Neuronal stem cell (in vitro differentiated cells): ENCODE measurements around the gene FLCN.

Experiments
- DNase-seq: peaks from one replicate; pipeline ENCODE4 v3.0.0-alpha.2; 2013; ENCODE audit warnings: low spot score
- H2AFZ ChIP-seq: one replicate; pipeline ENCODE4 v1.6.1; 2013; ENCODE audit warnings: mild to moderate bottlenecking, low read length, inconsistent platforms
- H2AK5ac ChIP-seq: 2 replicates; pipeline ENCODE4 v1.6.1; 2013; ENCODE audit warnings: low read depth, mild to moderate bottlenecking, inconsistent platforms, low read length, moderate library complexity, mixed read lengths
- H2BK120ac ChIP-seq: 2 replicates; pipeline ENCODE4 v1.6.1; 2013; ENCODE audit warnings: low read depth, mild to moderate bottlenecking, inconsistent platforms, low read length, moderate library complexity, mixed read lengths
- H2BK12ac ChIP-seq: one replicate; pipeline ENCODE4 v1.6.1; 2013; ENCODE audit warnings: low read length, inconsistent platforms
- H2BK15ac ChIP-seq: 2 replicates; pipeline ENCODE4 v1.6.1; 2013; ENCODE audit warnings: mild to moderate bottlenecking, low read length, inconsistent platforms, mixed read lengths
- H2BK5ac ChIP-seq: one replicate; pipeline ENCODE4 v1.6.1; 2013; ENCODE audit warnings: inconsistent platforms, mild to moderate bottlenecking, low read length, moderate library complexity
- H3K14ac ChIP-seq: one replicate; pipeline ENCODE4 v1.6.1; 2013; ENCODE audit warnings: low read length, inconsistent platforms
- H3K18ac ChIP-seq: 2 replicates; pipeline ENCODE4 v1.6.1; 2013; ENCODE audit warnings: low read length, inconsistent platforms
- H3K23ac ChIP-seq: 2 replicates; pipeline ENCODE4 v1.6.1; 2013; ENCODE audit warnings: low read depth, mild to moderate bottlenecking, mixed read lengths, low read length, inconsistent platforms; ENCODE audit not compliant: poor library complexity
- H3K27ac ChIP-seq: replicated peaks from 3 replicates; pipeline ENCODE4 v1.5.1; 2013; ENCODE audit warnings: low read length, inconsistent platforms
- H3K27me3 ChIP-seq, 3 experiments: 2 replicates each; pipeline ENCODE4 v1.6.1; 2013; ENCODE audit warnings: low read length in 3 of 3, mild to moderate bottlenecking in 2 of 3, inconsistent platforms in 1 of 3, low read depth in 1 of 3, mixed read lengths in 1 of 3, moderate library complexity in 1 of 3; ENCODE audit not compliant: control insufficient read depth in 3 of 3, insufficient read depth in 3 of 3
- H3K36me3 ChIP-seq, 2 donors: replicated peaks in 1 of 2; 2 replicates each; pipeline ENCODE4 v1.6.1; 2013; ENCODE audit warnings: low read length in 2 of 2; ENCODE audit not compliant: control insufficient read depth in 2 of 2, insufficient read depth in 2 of 2
- H3K4ac ChIP-seq: 2 replicates; pipeline ENCODE4 v1.6.1; 2013; ENCODE audit warnings: inconsistent platforms, mild to moderate bottlenecking, low read length, moderate library complexity
- H3K4me1 ChIP-seq, 2 donors: 1 replicate in 1 of 2; 2 replicates in 1 of 2; pipeline ENCODE4 v1.6.1; 2013; ENCODE audit warnings: low read length in 2 of 2, low read depth in 1 of 2; ENCODE audit not compliant: control insufficient read depth in 2 of 2, insufficient read depth in 1 of 2
- H3K4me2 ChIP-seq: one replicate; pipeline ENCODE4 v1.6.1; 2013; ENCODE audit warnings: mild to moderate bottlenecking, low read length, inconsistent platforms; ENCODE audit not compliant: insufficient read depth, poor library complexity, severe bottlenecking
- H3K4me3 ChIP-seq, 2 donors: 2 replicates each; pipeline ENCODE4 v1.5.1; 2013; ENCODE audit warnings: low read length in 2 of 2, mild to moderate bottlenecking in 2 of 2, inconsistent platforms in 1 of 2, moderate library complexity in 1 of 2
- H3K79me1 ChIP-seq: one replicate; pipeline ENCODE4 v1.6.1; 2013; ENCODE audit warnings: low read depth, mild to moderate bottlenecking, inconsistent platforms, low read length, moderate library complexity
- H3K9ac ChIP-seq: one replicate; pipeline ENCODE4 v1.6.1; 2013; ENCODE audit warnings: mild to moderate bottlenecking, low read depth, low read length, inconsistent platforms; ENCODE audit not compliant: poor library complexity
- H3K9me3 ChIP-seq, 2 donors: replicated peaks in 1 of 2; 2 replicates each; pipeline versions ENCODE3 to v1.6.1; 2013; ENCODE audit warnings: low read length in 2 of 2, mild to moderate bottlenecking in 2 of 2, inconsistent platforms in 1 of 2, low read depth in 1 of 2, mixed read lengths in 1 of 2, moderate library complexity in 1 of 2; ENCODE audit not compliant: control insufficient read depth in 2 of 2, insufficient read depth in 1 of 2
- H4K8ac ChIP-seq: one replicate; pipeline ENCODE4 v1.6.1; 2013; ENCODE audit warnings: low read depth, mild to moderate bottlenecking, inconsistent platforms, low read length, moderate library complexity
- H4K91ac ChIP-seq: one replicate; pipeline ENCODE4 v1.6.1; 2013; ENCODE audit warnings: low read length, low read depth, mild to moderate bottlenecking, inconsistent platforms; ENCODE audit not compliant: poor library complexity
- WGBS, 2 donors: extraction: QIAGEN DNeasy Blood & Tissue Kit; methylation state at CpG; one replicate each; pipeline ENCODE4 v1.1.7; 2013; ENCODE audit warnings: missing lambda C conversion rate in 2 of 2, mixed read lengths in 1 of 2; ENCODE audit not compliant: insufficient read length in 2 of 2, insufficient replicate concordance in 1 of 2; ENCODE audit errors: extremely low coverage in 2 of 2; 5-methylcytosine and 5-hydroxymethylcytosine counted together

The FLCN gene

DNA sequence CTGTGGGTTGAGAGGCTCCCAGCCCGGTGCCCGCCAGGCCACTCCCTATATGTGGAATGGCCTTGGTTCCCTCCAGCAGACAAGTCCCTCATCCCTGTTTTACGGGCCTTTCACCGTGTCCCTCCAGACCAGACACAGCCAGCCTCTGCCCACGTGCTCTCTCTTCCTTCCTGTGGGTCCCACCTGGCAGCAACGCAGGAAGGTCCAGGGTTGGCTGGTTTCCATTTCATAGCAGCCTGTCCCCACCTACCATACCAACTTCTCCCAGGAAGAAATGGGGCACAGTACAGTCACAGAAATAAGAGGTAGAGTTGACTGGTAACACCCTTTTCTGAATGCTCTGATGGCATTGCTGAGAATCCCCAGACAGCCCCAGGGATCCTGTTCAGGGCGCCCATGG lies 65.8 kb downstream of the FLCN start:
- Histone ChIP-seq H3K18ac (peak overlapping the region; percentile 51), H3K9me3 (no peaks in the 10 kb centered on the region), H3K4ac (no peak overlapping the region), H2BK12ac (no peak overlapping the region), H4K91ac (no peak overlapping the region), H2BK15ac (no peak overlapping the region), H2AK5ac (no peak overlapping the region), H3K9ac (no peak overlapping the region), H3K14ac (no peak overlapping the region), H3K4me1 (peaks cover 6 to 16% of the 10 kb centered on the region in 2 donors), H3K23ac (peak overlapping the region; percentile 67), H3K27ac (no peak overlapping the region), H2BK5ac (no peak overlapping the region), H2AFZ (no peak overlapping the region), H3K4me3 (no peak overlapping the region), H4K8ac (no peak overlapping the region), H3K79me1 (peaks cover 2% of the 10 kb centered on the region), H2BK120ac (no peak overlapping the region), H3K4me2 (no peak overlapping the region), H3K27me3 (no peaks in the 10 kb centered on the region), H3K36me3 (peaks cover 41 to 91% of the 10 kb centered on the region in 2 donors)
- WGBS, 2 donors, result no CpG with 5 or more reads among the region's 7 CpGs
- DNase-seq, result no peak

DNA sequence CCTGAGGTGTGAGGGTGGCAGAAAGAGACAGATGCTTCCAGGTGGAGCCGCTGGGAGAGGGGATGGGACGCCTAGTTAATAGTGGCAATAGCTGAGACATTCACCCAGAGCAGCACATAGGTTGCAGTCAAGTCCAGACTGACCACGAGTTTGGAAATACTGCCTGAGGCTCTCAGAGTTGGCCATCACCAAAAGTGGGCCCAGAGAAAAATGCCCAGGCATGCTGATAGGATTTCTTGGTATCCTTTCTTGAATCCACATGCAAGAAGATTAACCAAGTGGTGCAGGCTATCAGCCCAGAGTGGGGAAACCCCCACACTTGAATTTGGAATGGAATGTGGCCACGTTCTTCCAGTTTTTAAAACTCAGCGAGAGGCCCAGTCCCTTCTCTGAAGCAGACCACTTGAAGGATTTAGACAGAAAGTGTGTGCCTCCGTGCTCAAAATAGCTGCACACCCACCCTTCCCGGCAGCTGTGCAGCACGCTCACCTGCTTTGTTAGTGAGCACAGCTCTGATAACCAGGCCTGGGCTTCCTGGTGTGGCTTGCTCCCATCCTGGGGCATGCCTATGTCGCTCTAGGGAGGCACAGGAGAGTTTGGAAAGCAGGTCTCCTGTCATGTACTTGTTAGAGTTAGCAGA lies 66.5 kb downstream of the FLCN start:
- Histone ChIP-seq H4K8ac (no peak overlapping the region), H4K91ac (no peak overlapping the region), H3K18ac (no peak overlapping the region), H2BK5ac (no peak overlapping the region), H3K4me1 (peaks cover 6 to 16% of the 10 kb centered on the region in 2 donors), H3K4ac (no peak overlapping the region), H3K9ac (no peak overlapping the region), H3K36me3 (peaks cover 40 to 91% of the 10 kb centered on the region in 2 donors), H2AFZ (no peak overlapping the region), H2AK5ac (no peak overlapping the region), H2BK12ac (no peak overlapping the region), H3K23ac (no peak overlapping the region), H3K79me1 (peaks cover 2% of the 10 kb centered on the region), H2BK120ac (no peak overlapping the region), H3K4me3 (no peak overlapping the region), H3K14ac (no peak overlapping the region), H2BK15ac (no peak overlapping the region), H3K27me3 (no peaks in the 10 kb centered on the region), H3K9me3 (no peaks in the 10 kb centered on the region), H3K27ac (no peak overlapping the region), H3K4me2 (no peak overlapping the region)
- DNase-seq, result no peak
- WGBS, 2 donors, result no CpG with 5 or more reads among the region's 9 CpGs

DNA sequence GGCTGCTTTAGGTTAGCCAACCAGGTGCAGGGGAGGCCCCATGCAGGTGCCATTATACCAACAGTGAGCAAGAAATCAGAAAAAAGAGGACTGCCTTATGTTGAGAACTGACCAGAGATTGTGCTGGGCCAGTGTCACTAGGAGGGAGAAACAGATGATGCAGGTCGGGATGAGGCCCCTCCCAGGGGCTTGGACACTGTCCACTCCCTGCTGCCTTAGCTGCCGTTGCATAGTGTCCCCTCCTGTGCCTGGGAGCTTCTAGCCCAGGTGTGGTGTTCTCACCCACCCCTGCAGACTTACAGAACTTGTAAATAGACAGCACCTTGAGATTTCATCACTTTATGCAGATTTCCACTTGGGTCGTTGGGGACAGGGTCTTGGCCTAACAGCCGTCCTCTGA lies 67.6 kb downstream of the FLCN start:
- no peak overlapping the region for H3K4me2 ChIP-seq
- H2BK12ac ChIP-seq, result no peak overlapping the region
- no peak for DNase-seq

DNA sequence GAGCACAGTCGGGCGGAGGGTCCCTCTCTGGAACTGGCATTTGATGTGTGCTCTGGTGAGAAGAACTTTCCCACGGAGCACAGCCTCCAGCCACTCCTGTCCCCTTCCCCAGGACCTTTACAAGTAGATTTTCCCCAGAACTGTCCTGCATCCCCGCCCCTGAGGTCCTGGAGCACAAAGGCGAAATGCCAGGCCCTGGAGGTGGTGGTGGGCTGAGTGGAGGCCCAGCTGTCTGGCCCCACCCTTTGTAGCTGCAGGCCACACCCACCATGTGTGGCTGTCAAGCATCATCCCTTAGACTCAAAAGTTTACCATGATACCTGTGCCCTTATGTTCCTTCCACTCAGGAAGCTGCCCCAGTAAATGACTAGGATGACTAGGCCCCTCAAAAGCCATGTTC lies 68.6 kb downstream of the FLCN start:
- H3K79me1 ChIP-seq, result peaks cover 2% of the 10 kb centered on the region
- peaks cover 0 to 2% of the 10 kb centered on the region in 2 donors for H3K9me3 ChIP-seq
- H3K14ac ChIP-seq, result no peak overlapping the region
- no peak overlapping the region for H3K18ac ChIP-seq
- H3K4me2 ChIP-seq, result no peak overlapping the region
- no peak overlapping the region for H2BK12ac ChIP-seq
- no peak overlapping the region for H2AFZ ChIP-seq
- no peak overlapping the region for H4K91ac ChIP-seq
- no peak overlapping the region for H3K23ac ChIP-seq
- peaks cover 7 to 16% of the 10 kb centered on the region in 2 donors for H3K4me1 ChIP-seq
- no CpG with 5 or more reads among the region's 5 CpGs for whole genome bisulfite sequencing, 2 donors
- no peak overlapping the region for H4K8ac ChIP-seq
- H3K36me3 ChIP-seq, result peaks cover 39 to 92% of the 10 kb centered on the region in 2 donors
- no peak overlapping the region for H3K4ac ChIP-seq
- no peak overlapping the region for H3K4me3 ChIP-seq
- H2BK15ac ChIP-seq, result no peak overlapping the region
- H3K27ac ChIP-seq, result no peak overlapping the region
- H3K9ac ChIP-seq, result peak overlapping the region; percentile 27
- H3K27me3 ChIP-seq, result no peaks in the 10 kb centered on the region
- no peak overlapping the region for H2BK5ac ChIP-seq
- DNase-seq, result no peak
- no peak overlapping the region for H2AK5ac ChIP-seq
- H2BK120ac ChIP-seq, result no peak overlapping the region

More for the DNA sequence above, 67.6 kb downstream of the FLCN start:
- Histone ChIP-seq H3K4me1 (peaks cover 6 to 16% of the 10 kb centered on the region in 2 donors), H2BK120ac (no peak overlapping the region), H3K4me3 (no peak overlapping the region), H2BK15ac (no peak overlapping the region), H3K36me3 (peaks cover 45 to 93% of the 10 kb centered on the region in 2 donors), H2AK5ac (no peak overlapping the region), H3K79me1 (peaks cover 2% of the 10 kb centered on the region), H4K8ac (no peak overlapping the region), H3K9ac (no peak overlapping the region), H3K27me3 (no peaks in the 10 kb centered on the region), H3K18ac (no peak overlapping the region), H2AFZ (no peak overlapping the region), H3K27ac (no peak overlapping the region), H3K9me3 (peaks cover 0 to 2% of the 10 kb centered on the region in 2 donors), H4K91ac (no peak overlapping the region), H3K4ac (no peak overlapping the region), H3K14ac (no peak overlapping the region), H3K23ac (no peak overlapping the region), H2BK5ac (no peak overlapping the region)
- no CpG with 5 or more reads among the region's 4 CpGs for WGBS, 2 donors
